HG03108 (cell line): ENCODE results near the gene AP2M1.
A peak's percentile ranks its signal among the peaks of the same experiment; 100 is the strongest.

Experiments
- ATAC-seq: cut with Tn5 transposase; IDR thresholded peaks from one replicate; pipeline ENCODE4 v1.9.1; 2021; ENCODE audit warnings: moderate library complexity; ENCODE audit not compliant: unreplicated experiment

AP2M1 gene

DNA sequence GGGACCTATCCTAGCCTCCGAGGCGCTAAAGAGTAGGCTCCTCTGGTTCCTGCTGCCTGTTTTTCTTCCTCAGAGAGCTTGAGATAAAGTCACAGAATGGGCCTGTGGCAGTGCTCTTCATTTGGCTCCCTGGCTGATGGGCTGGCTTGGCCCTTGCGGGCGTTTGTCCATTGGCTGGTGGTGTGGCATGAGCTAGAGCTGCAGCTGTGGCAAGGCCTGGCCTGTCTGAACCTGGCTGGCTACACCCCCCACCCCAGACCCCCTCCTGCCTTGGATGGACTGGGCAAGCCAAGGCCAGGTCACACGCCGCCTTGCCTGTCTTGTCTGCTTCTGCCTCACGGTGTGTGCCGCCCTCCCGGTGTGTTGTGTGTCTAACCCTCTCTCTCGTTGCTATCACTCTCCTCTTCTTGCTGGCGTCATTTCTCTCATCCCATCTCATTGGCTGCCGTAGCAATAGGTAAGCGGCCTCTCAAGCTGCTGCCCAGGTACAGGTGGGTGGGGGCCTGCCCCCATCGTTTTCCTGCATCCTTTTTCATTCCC is 3.2 kb downstream of the AP2M1 start:
- no peak for ATAC-seq

DNA sequence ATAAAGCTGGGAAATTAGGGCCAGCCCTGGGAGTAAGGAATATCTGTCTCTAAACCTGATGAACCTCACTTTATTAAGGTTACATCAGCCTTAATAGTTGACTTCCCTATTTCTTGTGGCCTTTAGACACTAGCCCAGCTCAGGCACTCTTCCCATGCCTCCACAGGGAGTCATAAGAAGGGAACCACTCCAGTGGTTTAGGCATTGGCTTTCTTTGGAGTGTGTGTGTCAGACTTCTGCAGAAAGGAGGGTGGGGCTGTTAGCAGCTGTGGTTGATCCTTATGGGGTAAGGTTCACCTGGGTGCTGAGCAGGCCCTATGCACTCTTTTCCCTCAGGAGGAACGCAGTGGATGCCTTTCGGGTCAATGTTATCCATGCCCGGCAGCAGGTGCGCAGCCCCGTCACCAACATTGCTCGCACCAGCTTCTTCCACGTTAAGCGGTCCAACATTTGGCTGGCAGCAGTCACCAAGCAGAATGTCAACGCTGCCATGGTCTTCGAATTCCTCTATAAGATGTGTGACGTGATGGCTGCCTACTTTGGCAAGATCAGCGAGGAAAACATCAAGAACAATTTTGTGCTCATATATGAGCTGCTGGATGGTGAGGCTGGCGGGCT is 4.0 kb downstream of the AP2M1 start:
- ATAC-seq = no peak

DNA sequence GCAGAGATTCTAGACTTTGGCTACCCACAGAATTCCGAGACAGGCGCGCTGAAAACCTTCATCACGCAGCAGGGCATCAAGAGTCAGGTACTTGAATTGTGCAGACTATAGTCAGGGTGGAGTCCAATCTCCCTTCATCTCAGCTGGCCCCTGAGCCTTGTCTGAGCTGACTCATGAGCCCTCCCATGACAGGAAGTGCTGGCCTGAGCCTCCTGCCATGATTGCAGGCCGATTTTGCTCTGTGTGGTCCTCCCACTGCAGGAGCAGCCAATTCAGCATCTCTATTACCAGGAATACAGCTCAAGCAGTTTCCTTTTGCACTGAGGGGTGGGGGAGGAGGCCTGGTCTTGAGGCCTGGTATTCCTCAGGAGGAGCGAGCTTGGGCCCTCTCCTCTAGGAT is 5.5 kb downstream of the AP2M1 start:
- no peak for ATAC-seq

DNA sequence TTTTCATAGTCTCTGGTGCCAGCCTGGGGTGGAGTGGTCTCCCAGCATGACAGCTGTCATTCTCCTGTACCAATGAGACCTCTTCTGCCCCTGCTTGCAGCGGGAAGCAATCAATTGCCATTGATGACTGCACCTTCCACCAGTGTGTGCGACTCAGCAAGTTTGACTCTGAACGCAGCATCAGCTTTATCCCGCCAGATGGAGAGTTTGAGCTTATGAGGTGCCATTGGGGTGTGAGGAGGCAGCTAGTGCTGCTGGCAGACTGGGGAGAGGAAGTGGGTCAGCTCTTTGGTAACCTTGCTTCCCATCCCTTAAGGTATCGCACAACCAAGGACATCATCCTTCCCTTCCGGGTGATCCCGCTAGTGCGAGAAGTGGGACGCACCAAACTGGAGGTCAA is 6.9 kb downstream of the AP2M1 start:
- ATAC-seq = no peak

DNA sequence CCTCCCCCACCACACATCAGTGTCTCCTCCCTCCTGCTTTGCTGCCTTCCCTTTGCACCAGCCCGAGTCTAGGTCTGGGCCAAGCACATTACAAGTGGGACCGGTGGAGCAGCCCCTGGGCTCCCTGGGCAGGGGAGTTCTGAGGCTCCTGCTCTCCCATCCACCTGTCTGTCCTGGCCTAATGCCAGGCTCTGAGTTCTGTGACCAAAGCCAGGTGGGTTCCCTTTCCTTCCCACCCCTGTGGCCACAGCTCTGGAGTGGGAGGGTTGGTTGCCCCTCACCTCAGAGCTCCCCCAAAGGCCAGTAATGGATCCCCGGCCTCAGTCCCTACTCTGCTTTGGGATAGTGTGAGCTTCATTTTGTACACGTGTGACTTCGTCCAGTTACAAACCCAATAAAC is 9.0 kb downstream of the AP2M1 start:
- no peak for ATAC-seq

DNA sequence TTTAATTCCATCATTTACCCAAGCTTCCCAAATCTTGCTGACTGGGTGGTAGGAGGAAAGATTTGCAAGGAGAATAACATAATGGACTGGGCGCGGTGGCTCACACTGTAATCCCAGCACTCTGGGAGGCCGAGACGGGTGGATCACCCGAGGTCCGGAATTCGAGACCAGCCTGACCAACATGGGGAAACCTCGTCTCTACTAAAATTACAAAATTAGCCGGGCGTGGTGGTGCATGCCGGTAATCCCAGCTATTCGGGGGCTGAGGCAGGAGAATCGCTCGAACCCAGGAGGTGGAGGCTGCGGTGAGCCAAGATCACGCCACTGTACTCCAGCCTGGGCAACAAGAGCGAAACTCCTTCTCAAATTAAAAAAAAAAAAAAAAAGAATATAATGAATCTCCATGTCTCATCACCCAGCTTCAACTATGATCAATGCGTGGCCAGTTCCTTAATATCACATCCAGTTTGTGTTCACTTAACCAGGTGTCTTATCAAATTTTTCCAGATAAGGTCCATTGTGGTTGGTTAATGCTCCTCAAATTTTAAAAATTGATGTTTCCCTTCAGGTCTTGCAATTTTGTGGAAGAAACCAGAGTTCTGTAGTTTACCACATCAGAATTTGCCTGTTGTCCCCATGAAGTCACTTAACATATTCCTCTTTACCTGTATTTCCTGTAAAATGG is 10.0 kb downstream of the AP2M1 start:
- no peak for ATAC-seq

DNA sequence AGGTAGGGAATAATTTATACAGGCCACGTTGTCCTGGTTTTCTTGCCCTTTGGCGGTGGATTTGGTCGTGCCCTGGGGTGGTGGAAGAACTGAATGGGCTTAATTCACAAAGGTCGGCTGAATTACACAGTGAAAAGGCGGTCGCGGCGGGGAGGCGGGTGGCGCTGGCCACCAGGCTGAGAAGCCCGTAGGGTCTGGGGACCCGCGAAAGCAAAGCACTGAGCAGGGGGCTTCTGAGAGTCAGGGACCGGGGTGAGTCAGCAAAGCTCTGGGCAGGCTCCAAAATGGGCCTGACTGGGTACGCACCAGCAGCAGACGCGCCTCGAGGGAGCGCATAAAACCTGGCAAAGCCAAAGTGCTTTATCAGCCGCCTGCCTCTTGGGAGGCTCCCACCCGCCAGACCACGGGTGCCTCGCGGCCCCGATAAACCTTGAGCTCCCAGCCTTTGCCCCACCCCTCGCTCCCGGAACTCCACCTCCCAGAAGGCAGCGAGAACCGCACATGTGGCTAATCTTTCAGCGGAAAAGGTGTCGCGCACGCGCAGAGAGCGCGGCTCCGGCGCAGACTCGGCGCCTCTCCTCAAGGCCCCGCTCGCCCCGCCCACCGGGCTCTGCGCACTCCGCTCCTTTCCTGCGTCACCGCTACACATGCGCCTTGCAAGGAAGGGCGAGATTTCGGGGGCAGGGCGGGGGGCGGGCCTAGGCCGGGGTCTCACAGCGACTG is 11.0 kb downstream of the AP2M1 start:
- peak; percentile 95 for ATAC-seq

DNA sequence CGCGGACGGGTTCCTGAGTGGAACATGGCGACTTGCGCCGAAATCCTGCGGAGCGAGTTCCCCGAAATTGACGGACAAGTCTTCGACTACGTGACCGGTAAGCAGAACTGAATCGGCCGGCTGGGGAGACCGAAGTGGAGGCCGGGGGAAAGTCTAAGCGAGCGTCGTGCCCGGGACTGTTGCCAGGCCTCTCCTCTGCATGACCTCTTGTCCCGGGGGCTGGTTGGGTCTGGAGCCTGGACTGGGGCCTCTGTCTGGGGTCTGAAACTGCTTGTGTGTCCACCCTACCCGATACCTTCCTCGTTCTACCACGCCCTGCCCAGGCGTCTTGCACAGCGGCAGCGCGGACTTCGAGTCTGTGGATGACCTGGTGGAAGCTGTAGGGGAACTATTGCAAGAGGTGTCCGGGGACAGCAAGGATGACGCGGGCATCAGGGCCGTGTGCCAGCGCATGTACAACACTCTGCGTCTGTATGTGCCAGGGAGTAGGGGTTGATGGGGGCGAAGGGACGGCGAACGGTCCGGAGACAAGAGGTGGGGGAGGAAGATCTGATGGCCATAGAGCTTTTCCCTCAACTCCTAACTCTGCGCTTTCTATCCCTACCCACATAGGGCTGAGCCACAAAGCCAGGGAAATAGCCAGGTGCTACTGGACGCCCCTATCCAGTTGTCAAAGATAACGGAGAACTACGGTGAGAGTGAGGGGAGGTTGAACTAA is 11.7 kb downstream of the AP2M1 start, which contains the start of gene ABCF3:
Gene ABCF3, plus strand, starts transcription at position 16 of the 718 bp plus-strand sequence. Its CDS starts 9 bp downstream, at position 25.
- ATAC-seq = peak; percentile 17

DNA sequence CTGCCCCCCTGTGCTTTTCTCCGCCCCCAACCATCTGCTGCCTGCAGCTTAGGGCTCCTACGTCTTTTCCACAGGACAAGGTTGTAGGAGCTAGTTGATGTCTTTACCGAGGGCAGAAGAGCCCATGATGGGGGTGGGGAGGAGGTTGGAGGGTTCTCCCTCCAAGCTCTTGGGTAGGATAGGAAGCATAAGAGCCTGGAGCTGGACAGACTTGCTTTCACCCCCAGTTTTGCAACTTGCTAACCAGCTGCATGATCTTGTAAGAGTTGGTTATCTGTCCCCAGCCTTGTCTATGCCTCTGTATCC is 12.2 kb downstream of the AP2M1 start:
- ATAC-seq = no peak

DNA sequence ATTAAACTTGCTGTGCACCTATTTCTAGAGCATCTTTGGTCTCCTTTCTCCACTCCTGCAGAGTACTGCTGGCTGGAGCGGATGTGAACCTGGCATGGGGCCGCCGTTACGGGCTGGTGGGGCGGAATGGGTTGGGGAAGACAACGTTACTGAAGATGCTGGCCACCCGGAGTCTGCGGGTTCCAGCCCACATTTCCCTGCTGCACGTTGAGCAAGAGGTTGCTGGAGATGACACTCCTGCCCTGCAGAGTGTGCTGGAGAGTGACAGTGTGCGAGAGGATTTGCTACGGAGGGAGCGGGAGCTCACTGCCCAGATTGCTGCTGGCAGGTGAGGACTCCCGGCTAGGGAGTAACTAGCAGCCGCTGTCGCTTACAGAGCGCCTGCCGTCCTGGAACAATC is 13.4 kb downstream of the AP2M1 start:
- ATAC-seq = no peak

DNA sequence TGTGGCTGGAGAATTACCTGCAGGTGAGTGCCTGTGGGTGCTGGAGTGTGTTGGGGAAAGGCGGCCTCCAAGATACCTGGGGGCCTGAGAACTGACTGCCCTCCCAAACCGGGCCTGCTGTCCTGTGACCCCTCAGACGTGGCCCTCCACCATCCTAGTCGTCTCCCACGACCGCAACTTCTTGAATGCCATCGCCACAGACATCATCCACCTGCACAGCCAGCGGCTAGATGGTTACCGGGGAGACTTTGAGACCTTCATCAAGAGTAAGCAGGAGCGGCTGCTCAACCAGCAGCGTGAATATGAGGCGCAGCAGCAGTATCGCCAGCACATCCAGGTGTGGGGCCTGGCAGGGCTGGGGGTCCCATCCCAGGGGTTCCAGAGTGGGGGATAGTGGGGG is 14.8 kb downstream of the AP2M1 start:
- ATAC-seq = no peak

DNA sequence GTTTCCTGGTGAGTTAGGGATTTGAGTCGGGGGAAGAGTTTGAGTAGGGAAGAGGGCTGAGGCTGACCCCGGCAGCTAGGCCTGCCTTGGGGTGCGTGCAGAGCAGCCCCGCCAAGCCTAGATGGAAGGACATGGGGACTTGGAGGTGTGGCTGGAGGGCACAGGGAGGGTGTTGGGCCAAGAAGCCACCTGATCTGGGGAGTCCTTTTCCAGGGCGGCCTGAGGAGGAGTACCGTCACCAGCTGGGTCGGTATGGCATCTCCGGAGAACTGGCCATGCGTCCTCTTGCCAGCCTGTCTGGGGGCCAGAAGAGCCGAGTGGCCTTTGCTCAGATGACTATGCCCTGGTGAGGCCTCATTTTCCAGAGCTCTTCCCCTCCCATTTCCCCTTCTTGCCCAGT is 18.2 kb downstream of the AP2M1 start:
- ATAC-seq = no peak

DNA sequence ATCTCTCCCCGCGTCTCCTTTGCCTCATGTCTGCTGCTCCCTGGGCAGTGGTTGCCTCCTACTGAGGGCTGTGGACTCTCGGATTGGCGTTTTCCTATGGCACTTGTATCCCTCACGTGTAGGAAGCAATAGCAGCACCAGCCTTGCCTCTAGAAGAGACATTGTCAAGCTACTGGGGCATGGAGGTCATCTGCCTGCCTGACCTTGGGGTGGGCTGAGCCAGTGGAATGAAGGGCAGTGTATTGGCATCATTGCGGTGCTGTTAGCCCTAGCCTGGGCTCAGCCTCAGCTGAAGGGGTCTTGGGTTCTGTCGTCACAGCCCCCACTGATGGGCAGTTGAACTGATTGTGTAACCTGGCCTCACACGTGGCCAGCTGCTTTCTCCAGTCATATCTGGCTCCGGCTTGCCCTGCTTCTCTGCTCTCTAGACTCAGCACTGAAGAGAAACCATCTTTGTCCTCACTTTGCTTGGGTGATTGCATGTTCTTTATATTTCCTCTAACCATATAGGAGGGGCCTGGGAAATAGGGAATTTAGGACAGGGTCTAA is 19.4 kb downstream of the AP2M1 start:
- no peak for ATAC-seq

DNA sequence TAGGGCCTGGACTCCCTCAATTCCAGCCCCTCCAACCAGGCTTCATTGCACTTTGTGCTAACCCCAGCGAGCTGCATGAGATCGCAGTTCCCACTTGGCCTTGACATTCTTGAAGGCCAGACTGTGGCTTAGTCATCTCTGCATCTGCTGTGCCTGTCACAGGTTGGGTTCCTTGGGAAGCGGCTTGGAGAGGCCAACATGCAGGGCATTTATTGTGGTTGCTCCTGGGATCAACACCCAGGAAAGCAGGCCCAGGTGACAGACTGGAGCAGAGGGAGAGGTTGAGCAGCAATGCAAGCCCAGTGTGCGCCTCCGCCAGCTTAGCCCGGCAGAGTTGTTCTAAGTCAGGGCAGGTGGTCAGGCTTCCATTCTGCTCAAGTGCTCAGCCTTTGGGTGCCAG is 21.9 kb downstream of the AP2M1 start:
- no peak for ATAC-seq

DNA sequence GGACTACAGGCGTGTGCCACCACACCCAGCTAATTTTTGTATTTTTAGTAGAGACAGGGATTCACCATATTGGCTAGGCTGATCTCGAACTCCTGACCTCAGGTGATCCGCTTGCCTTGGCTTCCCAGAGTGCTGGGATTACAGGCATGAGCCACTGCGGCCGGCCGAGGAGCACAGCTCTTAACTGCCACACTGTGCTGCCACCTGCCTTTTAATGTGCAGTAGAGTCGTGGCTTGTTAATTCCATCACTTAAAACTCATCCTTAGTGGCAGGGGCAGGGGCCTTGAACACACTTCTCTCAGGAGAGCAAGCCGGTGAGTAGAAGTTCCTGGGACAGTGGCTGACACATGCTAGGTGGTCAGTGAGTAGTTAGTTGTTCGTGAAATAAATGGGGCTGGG is 23.9 kb downstream of the AP2M1 start:
- ATAC-seq = no peak

DNA sequence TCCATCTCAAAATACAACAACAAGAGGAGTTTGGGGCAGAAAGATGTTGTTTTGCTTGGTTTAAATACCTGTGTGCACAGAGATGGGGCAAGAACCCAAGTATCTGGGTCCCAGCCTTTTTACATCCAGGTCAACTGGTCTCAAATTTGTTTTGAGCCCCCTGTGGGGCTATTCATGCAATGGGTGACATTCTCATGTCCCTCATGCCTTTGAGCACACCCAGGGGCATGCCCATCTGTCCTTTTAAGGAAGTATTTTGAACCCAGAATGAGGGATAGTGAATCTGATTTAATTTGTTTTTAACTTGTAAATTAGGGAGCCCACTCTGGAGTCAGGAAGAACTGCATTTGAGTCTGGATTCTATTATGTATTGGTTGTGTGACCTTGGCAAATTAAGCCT is 26.2 kb downstream of the AP2M1 start:
- ATAC-seq = no peak

DNA sequence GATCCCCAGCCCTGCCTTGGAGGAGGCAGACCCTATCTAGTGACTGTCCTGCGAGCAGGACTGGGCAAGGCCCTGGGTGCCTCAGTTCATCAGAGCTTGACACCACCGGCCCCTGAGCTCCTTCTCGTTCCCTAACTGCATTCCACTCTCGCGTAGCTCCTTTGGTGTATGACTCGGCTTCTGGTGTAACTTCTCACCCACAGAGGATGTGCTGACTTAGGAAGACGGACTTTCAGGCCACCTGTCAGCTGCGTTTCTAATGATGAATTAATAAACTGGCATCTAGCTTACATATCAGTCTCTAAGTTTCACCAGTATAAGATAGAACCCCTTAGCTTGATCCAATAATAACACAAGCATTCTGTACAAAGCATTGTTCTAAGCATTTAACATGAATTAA is 28.9 kb downstream of the AP2M1 start:
- ATAC-seq = no peak

DNA sequence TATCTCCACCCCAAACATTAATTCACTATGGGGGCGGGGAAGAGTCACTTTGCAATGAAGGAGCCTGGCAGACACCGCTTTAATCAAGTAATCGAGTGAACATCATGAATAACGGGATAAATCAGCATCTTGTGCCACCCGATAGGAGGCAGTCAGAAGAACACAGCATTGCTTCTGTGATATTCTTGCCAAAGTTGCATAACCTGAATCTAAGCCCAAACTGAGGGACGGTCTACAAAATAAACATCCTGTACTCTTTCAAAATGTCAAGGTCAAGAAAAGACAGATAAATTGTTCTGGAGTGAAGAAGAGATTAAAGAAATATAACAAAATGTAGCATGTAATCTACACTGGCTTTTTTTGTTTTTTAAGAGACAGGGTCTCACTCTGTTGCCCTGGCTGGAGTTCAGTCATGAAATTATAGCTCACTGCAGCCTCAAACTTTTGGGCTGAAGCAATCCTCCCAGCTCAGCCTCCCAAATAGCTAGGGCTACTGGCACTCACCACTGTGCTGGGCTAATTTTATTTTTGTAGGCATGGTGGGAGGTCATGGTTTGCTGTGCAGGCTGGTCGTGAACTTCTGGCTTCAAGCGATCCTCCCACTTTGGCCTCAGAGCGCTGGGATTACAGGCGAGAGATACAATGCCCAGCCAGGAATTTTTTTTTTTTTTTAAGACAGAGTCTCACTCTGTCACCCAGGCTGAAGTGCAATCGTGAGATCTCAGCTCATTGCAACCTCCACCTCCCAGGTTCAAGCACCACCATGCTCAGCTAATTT is 34.7 kb downstream of the AP2M1 start:
- ATAC-seq = no peak

DNA sequence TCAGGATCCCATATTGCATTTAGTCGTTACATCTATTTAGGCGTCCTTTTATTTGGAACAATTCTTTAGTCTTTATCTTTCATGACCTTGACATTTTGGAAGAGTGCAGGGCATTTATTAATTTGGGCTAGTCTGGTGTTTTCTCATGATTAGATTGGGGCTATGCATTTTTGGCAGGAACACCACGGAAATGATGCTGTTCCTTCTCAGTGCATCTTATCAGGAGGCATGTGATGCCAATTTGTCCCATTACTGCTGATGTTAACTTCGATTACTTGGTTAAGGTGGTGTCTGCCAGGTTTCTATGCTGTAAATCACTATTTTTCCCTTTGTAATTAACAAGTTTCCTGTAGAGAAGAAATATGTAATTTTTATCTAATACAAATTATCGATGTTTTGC is 36.6 kb downstream of the AP2M1 start:
- no peak for ATAC-seq

DNA sequence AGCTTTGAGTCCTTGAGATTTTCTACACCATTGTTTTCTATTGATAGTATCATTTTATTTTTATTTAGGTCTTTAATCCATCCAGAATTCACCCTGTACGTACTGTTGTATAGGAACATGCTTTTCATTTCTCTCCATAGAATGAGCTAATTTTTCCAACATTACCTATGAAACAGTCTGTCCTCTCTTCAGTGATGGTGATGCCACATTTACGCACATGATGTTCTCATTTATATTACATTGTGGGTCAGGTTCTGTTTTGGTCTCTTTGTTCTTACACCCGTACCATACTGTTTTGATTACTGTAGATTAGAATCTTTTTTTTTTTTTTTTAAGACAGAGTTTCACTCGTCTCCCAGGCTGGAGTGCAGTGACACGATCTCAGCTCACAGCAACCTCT is 37.1 kb downstream of the AP2M1 start:
- ATAC-seq = no peak
